OCI-LY7 (cell line): ENCODE results near the gene TAS1R1. TPM values are rescaled to one million over a fixed set of nuclear protein-coding genes. Genes with fewer than 3 reads are reported as not detected.

Experiments
- BruUV-seq: library from RNA; stranded (reverse); fragments of 400-500 nt; replicated peaks from 2 replicates; lab custom pipeline; 2021; lab: Mats Ljungman, UMichigan
- CTCF ChIA-PET: fragments of 300-600 bp; sonication (Branson Sonifier 250); formaldehyde crosslinking; loops from one replicate; lab custom pipeline; 2022; ENCODE audit warnings: antibody characterized with exemption; ENCODE audit not compliant: unreplicated experiment; lab: Charles Lee
- POLR2A ChIA-PET: fragments of 300-600 bp; sonication (Branson Sonifier 250); formaldehyde crosslinking; loops from one replicate; lab custom pipeline; 2022; ENCODE audit warnings: antibody characterized with exemption; lab: Charles Lee
- DNase-seq: peaks from one replicate; pipeline ENCODE4 v3.0.0-alpha.2; 2015; ENCODE audit warnings: low spot score
- H2AFZ ChIP-seq: fragments of 200-600 bp; sonication (generic), shearing (Covaris generic); 2 replicates; pipeline ENCODE4 v1.6.1; 2014; ENCODE audit warnings: mild to moderate bottlenecking, antibody characterized with exemption, low read length, moderate library complexity
- H3K27ac ChIP-seq: fragments of 200-600 bp; sonication (generic); 2 replicates; pipeline ENCODE4 v1.5.1; 2014; ENCODE audit warnings: mixed run types, low read depth, mild to moderate bottlenecking, moderate library complexity, low read length, inconsistent platforms; ENCODE audit not compliant: poor library complexity, severe bottlenecking
- H3K36me3 ChIP-seq: fragments of 200-600 bp; sonication (generic); 2 replicates; pipeline ENCODE4 v1.6.1; 2014; ENCODE audit warnings: mild to moderate bottlenecking, antibody characterized with exemption, low read length, moderate library complexity, mixed read lengths; ENCODE audit not compliant: insufficient read depth
- H3K4me1 ChIP-seq: fragments of 200-600 bp; sonication (generic); 2 replicates; pipeline ENCODE4 v1.5.1; 2014; ENCODE audit warnings: mild to moderate bottlenecking, low read length; ENCODE audit not compliant: insufficient read depth, poor library complexity, severe bottlenecking
- H3K4me2 ChIP-seq: fragments of 200-600 bp; sonication (generic); 2 replicates; pipeline ENCODE4 v1.6.1; 2014; ENCODE audit warnings: mild to moderate bottlenecking, low read length
- H3K4me3 ChIP-seq: fragments of 200-600 bp; sonication (generic); 2 replicates; pipeline ENCODE4 v1.5.1; 2014; ENCODE audit warnings: mild to moderate bottlenecking, low read depth, low read length; ENCODE audit not compliant: poor library complexity, severe bottlenecking
- H3K79me2 ChIP-seq: fragments of 200-600 bp; sonication (generic); 2 replicates; pipeline ENCODE4 v1.6.1; 2016; ENCODE audit warnings: low read depth, mild to moderate bottlenecking, low read length, moderate library complexity, mixed read lengths; ENCODE audit not compliant: insufficient read depth
- H3K9me2 ChIP-seq: fragments of 200-600 bp; sonication (generic); 2 replicates; pipeline ENCODE4 v1.6.1; 2016; ENCODE audit warnings: mild to moderate bottlenecking, low read length, mixed read lengths; ENCODE audit not compliant: insufficient read depth
- H3K9me3 ChIP-seq: fragments of 200-600 bp; sonication (generic); 2 replicates; pipeline ENCODE4 v1.6.1; 2014; ENCODE audit warnings: mild to moderate bottlenecking, mixed run types, low read length, mixed read lengths
- H4K20me1 ChIP-seq: fragments of 200-600 bp; sonication (generic); 2 replicates; pipeline ENCODE4 v1.6.1; 2014; ENCODE audit warnings: mild to moderate bottlenecking, antibody characterized with exemption, low read length, moderate library complexity, mixed read lengths; ENCODE audit not compliant: insufficient read depth
- EZH2phosphoT487 ChIP-seq: fragments of 200-600 bp; sonication (generic); IDR thresholded peaks from 2 replicates; pipeline ENCODE4 v1.6.1; 2018; ENCODE audit warnings: low read depth, borderline replicate concordance, mild to moderate bottlenecking, mixed run types, antibody characterized with exemption, low read length, moderate library complexity, mixed read lengths
- intact Hi-C: fragments of 100-400 bp; cut with micrococcal nuclease; formaldehyde crosslinking; loops from one replicate; pipeline ENCODE4 v1.10.0; 2022; ENCODE audit not compliant: unreplicated experiment
- total RNA-seq, 2 experiments: library from RNA; depleted of rRNA in 1 of 2; stranded (reverse); fragments of >200 nt in 1 of 2; shearing (Covaris generic) in 1 of 2; gene quantifications; 2 replicates each; pipeline ENCODE4 v1.2.3, GENCODE V29; 2014 to 2022
- TF ChIP-seq, protein P1 (sequence below): fragments of 200-600 bp; sonication (generic); conservative IDR thresholded peaks from 2 replicates; pipeline ENCODE4 v1.5.1; 2014; ENCODE audit warnings: mild to moderate bottlenecking, antibody characterized with exemption, low read length, moderate library complexity, mixed read lengths

Gene TAS1R1
- total RNA-seq, 2 experiments from 2014 or later, result 0.11 TPM; not detected in 1

DNA sequence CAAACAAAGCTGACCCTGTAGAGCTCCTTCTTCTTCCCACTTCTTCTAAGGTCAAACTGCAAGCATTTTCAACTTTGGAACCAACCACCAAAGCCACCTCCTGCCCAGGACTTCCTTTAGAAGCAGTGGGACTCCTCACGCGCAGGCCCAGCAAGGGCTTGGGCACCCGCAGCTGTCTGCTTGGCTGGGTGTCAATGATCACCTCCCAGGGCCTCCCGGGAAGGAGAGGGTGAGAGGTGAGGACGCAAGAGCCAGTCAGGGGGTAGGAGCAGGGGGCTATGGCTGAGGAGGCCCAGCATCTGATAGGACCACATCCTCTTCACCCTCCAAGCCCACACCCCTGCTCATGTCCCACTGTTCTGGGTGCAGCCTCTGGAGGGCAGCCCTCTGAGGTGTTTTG, 37.3 kb downstream of the TAS1R1 start:
- H3K4me1 ChIP-seq, result peaks cover 3% of the 10 kb centered on the region
- ChIA-PET POLR2A (no interaction called here), CTCF (no interaction called here)
- no TSS peak for BruUV-seq
- no peaks in the 10 kb centered on the region for H3K9me2 ChIP-seq
- no peak overlapping the region for H3K4me3 ChIP-seq
- no peak for DNase-seq
- H2AFZ ChIP-seq, result no peak overlapping the region
- intact Hi-C loops, result no loop called here
- no peak overlapping the region for H3K4me2 ChIP-seq
- H3K36me3 ChIP-seq, result peaks cover 59% of the 10 kb centered on the region
- H3K79me2 ChIP-seq, result no peaks in the 10 kb centered on the region
- no peak for TF ChIP-seq EZH2phosphoT487
- TF ChIP-seq, protein P1, sequence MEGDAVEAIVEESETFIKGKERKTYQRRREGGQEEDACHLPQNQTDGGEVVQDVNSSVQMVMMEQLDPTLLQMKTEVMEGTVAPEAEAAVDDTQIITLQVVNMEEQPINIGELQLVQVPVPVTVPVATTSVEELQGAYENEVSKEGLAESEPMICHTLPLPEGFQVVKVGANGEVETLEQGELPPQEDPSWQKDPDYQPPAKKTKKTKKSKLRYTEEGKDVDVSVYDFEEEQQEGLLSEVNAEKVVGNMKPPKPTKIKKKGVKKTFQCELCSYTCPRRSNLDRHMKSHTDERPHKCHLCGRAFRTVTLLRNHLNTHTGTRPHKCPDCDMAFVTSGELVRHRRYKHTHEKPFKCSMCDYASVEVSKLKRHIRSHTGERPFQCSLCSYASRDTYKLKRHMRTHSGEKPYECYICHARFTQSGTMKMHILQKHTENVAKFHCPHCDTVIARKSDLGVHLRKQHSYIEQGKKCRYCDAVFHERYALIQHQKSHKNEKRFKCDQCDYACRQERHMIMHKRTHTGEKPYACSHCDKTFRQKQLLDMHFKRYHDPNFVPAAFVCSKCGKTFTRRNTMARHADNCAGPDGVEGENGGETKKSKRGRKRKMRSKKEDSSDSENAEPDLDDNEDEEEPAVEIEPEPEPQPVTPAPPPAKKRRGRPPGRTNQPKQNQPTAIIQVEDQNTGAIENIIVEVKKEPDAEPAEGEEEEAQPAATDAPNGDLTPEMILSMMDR, result no peak
- H3K9me3 ChIP-seq, result no peaks in the 10 kb centered on the region
- H3K27ac ChIP-seq, result no peak overlapping the region
- H4K20me1 ChIP-seq, result no peaks in the 10 kb centered on the region

DNA sequence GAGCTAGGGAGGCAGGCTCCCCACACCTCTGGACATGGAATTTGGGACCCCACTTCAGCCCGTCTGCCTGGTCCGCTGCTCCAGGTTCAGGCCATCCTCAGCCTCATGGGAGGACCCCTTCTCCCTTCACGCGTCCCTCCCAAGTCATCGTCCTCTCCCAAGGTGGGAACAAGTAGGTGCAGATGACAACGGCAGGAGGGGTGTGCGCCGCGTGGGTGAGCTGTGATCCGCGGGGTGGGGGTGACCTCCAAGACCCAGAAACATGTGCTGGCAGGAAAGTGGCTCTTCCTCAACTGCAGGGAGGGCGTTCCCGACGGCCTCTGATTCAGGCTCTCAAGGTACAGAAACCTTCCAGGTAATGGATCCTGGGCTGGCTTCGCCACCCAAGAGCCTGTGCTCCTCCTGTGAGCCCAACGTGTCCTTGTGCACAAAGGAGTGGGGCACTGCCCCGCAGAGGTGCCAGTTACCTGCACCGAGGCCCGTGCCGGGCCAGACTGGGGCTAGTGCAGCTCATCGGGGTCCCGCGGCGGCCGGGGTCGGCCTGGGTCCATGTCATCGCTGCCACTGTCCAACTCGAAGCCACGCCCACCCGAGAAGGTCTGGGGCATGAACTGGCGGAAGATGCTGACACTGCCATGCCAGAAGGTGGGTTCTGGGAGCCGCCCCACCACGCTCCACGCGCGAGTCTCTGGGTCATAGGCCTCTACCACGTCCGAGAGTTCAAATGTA, 37.9 kb downstream of the TAS1R1 start:
- no peak for DNase-seq
- ChIA-PET POLR2A (no interaction called here), CTCF (no interaction called here)

DNA sequence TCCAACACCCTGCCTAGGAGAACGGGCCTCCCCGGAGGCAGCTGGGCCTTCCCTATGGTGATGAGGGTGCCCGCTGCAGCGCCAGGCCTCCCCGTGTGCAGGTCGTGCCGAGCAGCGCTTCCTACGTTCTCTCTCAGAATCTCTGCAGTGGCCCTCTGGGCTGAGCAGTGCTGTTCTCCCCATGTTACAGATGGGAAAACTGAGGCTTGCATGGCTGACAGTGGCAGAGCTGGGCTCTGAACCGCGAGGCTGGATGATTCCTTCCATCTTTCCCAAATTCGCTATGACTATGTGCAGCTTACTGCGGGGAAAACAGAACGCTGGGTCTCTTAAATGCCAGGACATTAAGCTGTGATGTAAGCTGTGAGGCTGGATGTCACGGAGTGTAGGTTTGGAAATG, 38.7 kb downstream of the TAS1R1 start:
- intact Hi-C loops, result no loop called here
- Histone ChIP-seq H2AFZ (no peak overlapping the region), H3K36me3 (peaks cover 53% of the 10 kb centered on the region), H3K9me2 (no peaks in the 10 kb centered on the region), H3K79me2 (no peaks in the 10 kb centered on the region), H3K4me1 (no peaks in the 10 kb centered on the region), H3K4me3 (no peak overlapping the region), H3K4me2 (no peak overlapping the region), H3K27ac (no peak overlapping the region), H3K9me3 (no peaks in the 10 kb centered on the region), H4K20me1 (no peaks in the 10 kb centered on the region)
- no TSS peak for BruUV-seq
- no peak for TF ChIP-seq EZH2phosphoT487
- TF ChIP-seq, protein P1, result no peak
- no peak for DNase-seq
- POLR2A ChIA-PET, result no interaction called here
- CTCF ChIA-PET, result no interaction called here

More for the DNA sequence above, 37.9 kb downstream of the TAS1R1 start:
- no peaks in the 10 kb centered on the region for H3K9me2 ChIP-seq
- intact Hi-C loops, result no loop called here
- no peaks in the 10 kb centered on the region for H3K4me1 ChIP-seq
- H3K4me2 ChIP-seq, result no peak overlapping the region
- no peaks in the 10 kb centered on the region for H4K20me1 ChIP-seq
- H3K4me3 ChIP-seq, result no peak overlapping the region
- no TSS peak for BruUV-seq
- H3K27ac ChIP-seq, result no peak overlapping the region
- no peaks in the 10 kb centered on the region for H3K79me2 ChIP-seq
- TF ChIP-seq, protein P1, result no peak
- no peak for TF ChIP-seq EZH2phosphoT487
- H3K9me3 ChIP-seq, result no peaks in the 10 kb centered on the region
- H3K36me3 ChIP-seq, result peaks cover 59% of the 10 kb centered on the region
- no peak overlapping the region for H2AFZ ChIP-seq
